Prostate gland (tissue), 2 donors: Measurements from ENCODE around the gene BEX4.

Experiments used
- CTCF ChIP-seq, 4 experiments: fragments of 200-600 bp in 2 of 4; fragments of 450-650 bp in 2 of 4; sonication (generic) in 2 of 4; IDR thresholded peaks; 1 replicate in 3 of 4; 2 replicates in 1 of 4; pipeline ENCODE4 v1.5.1; 2016 to 2019; ENCODE audit warnings: antibody characterized with exemption in 4 of 4, mild to moderate bottlenecking in 2 of 4, moderate library complexity in 2 of 4
- POLR2AphosphoS5 ChIP-seq: sonication (generic); formaldehyde crosslinking; IDR thresholded peaks from one replicate; pipeline ENCODE4 v1.6.1; 2017; ENCODE audit warnings: antibody characterized with exemption

DNA sequence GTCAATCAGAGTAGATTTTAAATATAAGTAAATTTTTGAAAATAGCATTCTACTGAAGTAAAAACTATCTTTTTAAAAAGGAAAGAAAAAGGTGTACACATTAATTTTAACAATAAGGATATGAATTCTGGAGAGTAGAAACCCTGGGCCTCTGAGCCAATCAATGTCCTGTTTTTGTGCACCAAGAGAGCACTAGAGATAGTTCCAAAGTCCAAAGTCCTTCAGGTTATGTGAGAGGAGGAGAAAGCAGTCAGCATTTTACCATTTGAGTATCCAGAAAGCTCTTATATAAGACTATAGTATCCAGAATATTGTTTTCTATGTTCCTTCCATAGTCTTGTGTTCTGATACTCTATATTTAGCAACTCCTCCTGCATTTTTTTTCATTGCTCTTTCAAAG is 43.4 kb downstream of the BEX4 start:
- TF ChIP-seq POLR2AphosphoS5 (no peak), CTCF (IDR thresholded peaks at IDR 0.05) (no peak)
